Omental fat pad (tissue), 4 donors: Measurements from ENCODE around the gene WWTR1. TPM values are rescaled to one million over a fixed set of nuclear protein-coding genes. Genes with fewer than 3 reads are reported as not detected.
A peak's percentile ranks its signal among the peaks of the same experiment; 100 is the strongest.

ENCODE experiments used
- ATAC-seq: fragments of 150-250 bp; one replicate; pipeline ENCODE4 v1.9.1; 2016; ENCODE audit warnings: mild to moderate bottlenecking, moderate library complexity; ENCODE audit not compliant: low FRiP score
- DNase-seq: peaks from one replicate; pipeline ENCODE4 v3.0.0-alpha.2; 2019; ENCODE audit warnings: low spot score
- CTCF ChIP-seq, 3 donors: fragments of 450-650 bp; IDR thresholded peaks; one replicate each; pipeline ENCODE4 v1.5.1; 2016 to 2017; ENCODE audit warnings: antibody characterized with exemption in 3 of 3, mild to moderate bottlenecking in 3 of 3, moderate library complexity in 2 of 3
- total RNA-seq, 4 donors: library from RNA; depleted of rRNA; stranded (reverse); fragments of >200 nt; gene quantifications; one replicate each; pipeline ENCODE4 v1.1.0, GENCODE V29; 2016

The WWTR1 gene
- total RNA-seq, 4 donors from 2014 or later, result 57.4 to 130 (median 77.7) TPM

- TF ChIP-seq CTCF (IDR thresholded peaks at IDR 0.05), result no peak
- ATAC-seq, result no peak
- no peak for DNase-seq
Measured at GRCh38 chr3:149509526-149509925, 148.3 kb downstream of the WWTR1 start.

GRCh38 chr3:149507491-149508324 lies 150.1 kb downstream of the WWTR1 start:
- DNase-seq (peak; percentile 28), ATAC-seq (peak; percentile 67)
- TF ChIP-seq CTCF (IDR thresholded peaks at IDR 0.05), result no peak

- ATAC-seq (no peak), DNase-seq (no peak)
- TF ChIP-seq CTCF (IDR thresholded peaks at IDR 0.05), result no peak
Measured at GRCh38 chr3:149506965-149507364, 150.9 kb downstream of the WWTR1 start.

GRCh38 chr3:149506540-149506939 lies 151.3 kb downstream of the WWTR1 start:
- DNase-seq, result no peak

GRCh38 chr3:149502438-149502837 lies 155.4 kb downstream of the WWTR1 start:
- TF ChIP-seq CTCF (IDR thresholded peaks at IDR 0.05), result no peak
- ATAC-seq, result no peak
- no peak for DNase-seq

More at GRCh38 chr3:149506540-149506939, 151.3 kb downstream of the WWTR1 start:
- no peak for ATAC-seq
- TF ChIP-seq CTCF (IDR thresholded peaks at IDR 0.05), result no peak

- DNase-seq, result no peak
- no peak for TF ChIP-seq CTCF (IDR thresholded peaks at IDR 0.05)
- no peak for ATAC-seq
Measured at GRCh38 chr3:149501524-149501923, 156.3 kb downstream of the WWTR1 start.
